NCI-H2107 treated with DMSO at 0.1 percent for 48 hours (cell line): ENCODE measurements around the gene SYT3.

Experiments
- DNase-seq: peaks from one replicate; lab custom pipeline; 2025; ENCODE audit not compliant: unreplicated experiment; lab: John Stamatoyannopoulos, UW

SYT3 gene, protein sequence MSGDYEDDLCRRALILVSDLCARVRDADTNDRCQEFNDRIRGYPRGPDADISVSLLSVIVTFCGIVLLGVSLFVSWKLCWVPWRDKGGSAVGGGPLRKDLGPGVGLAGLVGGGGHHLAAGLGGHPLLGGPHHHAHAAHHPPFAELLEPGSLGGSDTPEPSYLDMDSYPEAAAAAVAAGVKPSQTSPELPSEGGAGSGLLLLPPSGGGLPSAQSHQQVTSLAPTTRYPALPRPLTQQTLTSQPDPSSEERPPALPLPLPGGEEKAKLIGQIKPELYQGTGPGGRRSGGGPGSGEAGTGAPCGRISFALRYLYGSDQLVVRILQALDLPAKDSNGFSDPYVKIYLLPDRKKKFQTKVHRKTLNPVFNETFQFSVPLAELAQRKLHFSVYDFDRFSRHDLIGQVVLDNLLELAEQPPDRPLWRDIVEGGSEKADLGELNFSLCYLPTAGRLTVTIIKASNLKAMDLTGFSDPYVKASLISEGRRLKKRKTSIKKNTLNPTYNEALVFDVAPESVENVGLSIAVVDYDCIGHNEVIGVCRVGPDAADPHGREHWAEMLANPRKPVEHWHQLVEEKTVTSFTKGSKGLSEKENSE

DNA sequence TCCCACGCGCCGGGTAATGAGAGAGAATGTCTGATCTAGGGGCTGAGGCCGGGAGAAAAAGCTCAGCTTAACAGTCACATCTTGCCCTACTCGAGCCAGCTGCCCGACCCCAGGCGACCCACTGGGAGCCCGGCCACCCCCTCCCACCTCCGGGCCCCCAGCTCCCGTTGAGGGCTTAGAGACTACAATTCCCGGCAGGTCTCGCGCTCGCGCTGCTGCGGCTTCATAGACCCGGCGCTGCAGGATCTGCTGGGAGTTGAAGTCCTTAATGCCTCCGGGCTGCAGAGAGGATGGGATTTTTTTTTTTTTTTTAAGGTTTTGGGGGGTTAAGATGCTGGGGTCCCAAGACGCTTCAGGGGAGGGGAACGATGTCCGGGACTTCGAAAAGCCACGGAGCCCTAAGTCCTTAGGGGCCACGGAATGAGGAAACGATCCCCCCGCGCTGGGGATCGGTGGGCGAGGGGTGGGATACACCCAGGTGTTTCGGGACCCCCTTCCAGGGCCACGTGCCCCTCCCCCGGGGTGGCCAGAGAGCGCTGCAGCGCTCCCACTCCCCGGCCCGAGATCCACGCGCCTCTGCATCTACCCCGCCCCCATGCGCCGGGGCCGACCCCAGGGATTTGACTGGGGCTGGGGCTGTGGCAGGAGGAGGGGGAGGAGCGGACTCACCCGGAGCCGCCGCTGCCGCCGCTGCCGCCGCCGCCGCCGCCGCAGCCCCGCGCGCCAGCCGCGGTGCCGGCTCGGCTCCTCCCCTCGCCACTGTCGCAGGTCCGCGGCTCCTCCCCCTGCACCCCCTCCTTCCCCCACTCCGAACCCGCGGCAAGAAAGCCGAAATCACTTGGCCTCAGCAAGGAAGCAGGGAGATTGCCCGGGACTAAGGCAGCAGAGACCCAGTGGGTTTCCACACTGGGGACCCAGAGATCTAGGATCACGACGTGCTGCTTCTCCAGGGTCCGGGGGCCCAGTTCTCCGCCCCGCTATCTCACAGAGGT lies at the start of gene SYT3:
TSS of gene SYT3 (minus strand) at position 761 of the 992 bp plus-strand sequence. CDS start 2,470 bp downstream, outside the sequence.
- DNase-seq, result no peak

DNA sequence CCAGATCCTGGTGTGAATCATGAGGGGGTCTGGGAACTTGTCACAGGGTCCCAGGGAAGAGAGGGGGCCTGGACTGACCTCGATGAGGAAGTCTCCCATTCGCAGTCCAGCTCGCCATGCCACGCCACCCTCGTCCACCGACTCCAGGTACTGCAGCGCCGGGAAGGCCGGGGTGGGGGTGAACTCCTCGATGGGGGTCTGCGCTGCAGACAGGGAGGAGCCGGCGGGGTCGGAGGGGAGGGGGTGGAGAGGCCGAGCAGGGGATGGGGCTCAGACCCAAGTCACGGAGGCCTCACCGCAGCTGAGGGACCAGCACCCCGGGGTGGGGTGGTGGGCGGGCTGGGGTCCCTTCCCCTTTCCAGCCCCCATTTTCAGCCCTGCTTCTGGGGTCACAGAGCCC lies 49.1 kb upstream of the SYT3 start:
- no peak for DNase-seq

DNA sequence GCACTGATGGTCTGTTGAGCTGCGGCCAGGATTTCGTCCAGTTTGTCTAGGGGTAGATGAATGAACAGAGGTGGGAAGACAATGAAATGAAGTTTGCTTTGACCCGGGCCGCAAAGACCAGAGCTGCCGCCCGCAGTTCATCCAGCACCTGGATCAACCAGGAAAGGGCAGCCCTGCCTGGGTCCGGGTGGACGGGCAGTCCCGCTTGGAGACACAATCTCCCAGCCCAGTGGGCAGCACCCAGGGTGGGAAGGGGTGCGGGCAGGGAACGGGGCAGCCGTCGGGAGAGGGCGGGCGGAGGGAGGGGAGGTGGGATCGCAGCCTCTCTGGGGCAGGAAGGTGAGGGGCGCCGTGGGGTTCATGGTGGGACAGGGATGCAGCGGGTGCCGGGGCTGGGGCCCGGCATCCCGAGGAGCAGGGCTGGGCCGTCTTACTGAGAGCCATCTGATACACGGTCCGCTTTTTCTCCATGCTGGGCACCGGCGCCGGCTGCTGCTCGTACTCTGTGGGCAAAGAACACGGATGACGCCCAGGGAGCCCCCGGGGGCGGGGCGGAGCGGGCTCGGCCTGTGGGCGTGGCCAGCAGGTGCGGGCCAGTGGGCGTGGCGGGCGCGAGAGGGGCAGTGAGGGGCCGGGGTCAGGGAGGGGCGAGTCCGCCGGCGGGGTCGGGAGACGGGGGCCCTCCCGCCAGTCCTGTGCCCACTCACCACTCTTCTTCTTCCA lies 46.8 kb upstream of the SYT3 start:
- DNase-seq, result no peak

DNA sequence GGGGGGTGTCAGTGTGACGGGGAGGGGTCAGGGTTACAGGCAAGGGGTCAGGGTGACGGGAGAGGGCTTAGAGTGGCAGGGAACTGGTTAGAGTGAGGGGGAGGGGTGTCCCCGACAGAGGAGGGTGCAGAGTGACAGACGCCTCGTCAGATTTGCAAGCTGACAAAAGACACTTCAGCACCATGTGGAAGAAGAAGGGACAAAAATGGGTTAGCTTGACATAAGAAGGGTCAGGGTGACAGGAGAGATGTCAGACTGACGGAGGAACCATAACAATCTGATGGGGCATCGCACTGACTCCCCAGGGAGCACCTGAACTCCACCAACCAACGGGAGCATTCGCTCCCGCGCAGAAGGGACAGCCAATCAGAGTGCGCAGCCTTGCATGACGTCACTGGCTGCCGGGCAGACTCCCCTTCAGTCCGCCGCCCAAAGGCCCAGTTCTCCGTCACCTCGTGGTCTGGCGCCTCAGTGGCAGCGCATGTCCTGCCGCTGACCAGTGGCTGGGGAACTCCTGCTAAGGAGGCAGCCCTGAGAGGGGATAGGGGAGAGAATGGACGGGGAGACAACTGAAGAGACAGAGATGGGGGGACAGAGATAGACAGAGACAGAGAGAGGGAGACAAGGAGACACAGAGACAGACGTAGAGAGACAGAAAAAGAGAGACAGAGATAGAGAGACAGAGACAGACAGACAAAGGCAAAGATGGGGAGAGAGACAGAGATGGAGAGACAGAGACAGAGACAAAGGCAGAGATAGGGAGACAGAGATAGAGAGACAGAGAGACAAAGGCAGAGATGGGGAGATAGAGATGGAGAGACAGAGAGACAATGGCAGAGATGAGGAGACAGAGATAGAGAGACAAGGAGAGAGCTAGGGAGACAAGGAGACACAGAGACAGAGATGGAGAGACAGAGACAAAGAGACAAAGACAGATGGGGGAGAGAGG lies 39.8 kb upstream of the SYT3 start:
- DNase-seq, result no peak

DNA sequence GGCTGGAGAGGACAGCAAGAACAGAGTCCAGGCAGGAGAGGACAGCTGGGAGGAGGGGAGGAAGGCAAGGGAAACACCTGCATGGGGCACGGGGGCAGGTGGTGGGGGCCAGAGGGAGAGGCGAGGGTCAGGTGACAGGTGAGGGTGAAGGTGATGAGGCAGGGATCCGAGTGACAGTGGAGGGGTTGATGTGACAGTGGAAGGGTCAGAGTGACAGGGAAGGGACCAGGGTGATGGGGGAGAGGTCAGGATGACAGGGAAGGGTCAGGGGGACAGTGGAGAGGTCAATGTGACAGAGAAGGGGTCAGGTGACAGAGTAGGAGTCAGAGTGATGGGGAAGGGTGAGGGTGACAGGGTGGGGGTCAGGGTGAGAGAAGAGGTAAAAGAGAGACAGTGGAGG lies 38.6 kb upstream of the SYT3 start:
- no peak for DNase-seq

DNA sequence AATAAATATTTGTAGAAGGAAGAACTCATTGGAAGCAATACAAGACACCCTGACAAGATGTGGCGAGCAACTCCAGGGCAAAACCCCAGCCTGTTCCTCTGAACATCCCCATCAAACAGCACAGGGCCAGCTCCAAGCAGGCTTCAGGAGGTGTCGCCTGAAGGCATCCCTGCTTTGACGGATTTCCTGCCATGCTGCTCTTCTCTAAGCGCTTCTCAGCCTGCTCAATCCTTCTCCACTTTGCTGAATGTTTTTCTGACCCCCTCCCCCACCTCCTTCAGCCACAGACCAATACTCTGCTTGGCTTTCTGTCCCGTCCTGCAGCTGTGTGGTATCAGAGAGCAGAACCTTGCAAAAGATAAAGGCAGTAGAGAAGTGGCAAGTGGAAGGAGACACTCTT lies 38.0 kb upstream of the SYT3 start:
- no peak for DNase-seq

DNA sequence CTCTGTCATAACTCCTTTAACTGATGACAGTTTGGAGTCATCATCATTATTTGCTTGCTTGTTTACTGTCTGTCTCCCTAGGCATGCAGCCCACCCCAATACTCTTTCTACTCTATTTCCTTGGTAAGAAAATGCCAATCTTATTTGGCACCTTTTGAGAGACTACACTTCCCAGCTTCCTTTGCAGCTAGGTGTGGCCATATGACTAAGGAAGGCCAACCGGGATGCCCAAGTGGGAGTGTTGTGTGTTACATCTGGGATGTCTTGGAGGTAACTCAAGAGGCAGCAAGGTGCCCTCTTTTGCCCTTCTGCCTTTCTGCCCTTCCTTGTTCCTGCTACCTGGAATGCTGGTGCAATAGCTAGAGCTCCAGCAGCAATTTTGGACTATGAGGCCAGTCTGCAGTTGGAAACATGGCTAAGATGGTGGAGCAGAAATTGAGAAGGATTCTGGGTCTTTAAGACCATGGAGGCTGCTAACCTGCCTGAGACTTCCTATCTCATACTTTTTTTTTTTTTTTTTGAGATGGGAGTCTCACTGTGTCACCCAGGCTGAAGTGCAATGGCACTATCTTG lies 37.0 kb upstream of the SYT3 start:
- no peak for DNase-seq

DNA sequence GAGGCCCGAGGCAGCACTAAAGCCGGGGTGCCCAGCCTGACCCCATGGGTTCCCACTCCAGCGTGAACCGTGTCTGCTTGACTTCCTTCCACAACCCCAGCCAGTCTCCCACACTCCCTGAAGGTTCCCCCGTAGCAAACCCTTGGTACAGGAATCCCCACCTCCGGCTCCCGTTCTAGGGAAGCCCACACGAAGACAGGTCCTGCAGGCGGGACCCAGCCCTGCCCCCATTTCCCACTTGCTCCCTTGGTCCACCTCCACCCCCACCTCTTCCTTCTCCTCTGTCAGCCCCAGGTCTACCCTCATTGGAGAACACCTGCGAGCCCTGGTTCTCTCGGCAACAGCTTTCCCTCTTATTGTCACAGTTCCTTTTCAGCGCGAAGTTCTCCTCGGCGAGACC lies 33.4 kb upstream of the SYT3 start:
- no peak for DNase-seq

DNA sequence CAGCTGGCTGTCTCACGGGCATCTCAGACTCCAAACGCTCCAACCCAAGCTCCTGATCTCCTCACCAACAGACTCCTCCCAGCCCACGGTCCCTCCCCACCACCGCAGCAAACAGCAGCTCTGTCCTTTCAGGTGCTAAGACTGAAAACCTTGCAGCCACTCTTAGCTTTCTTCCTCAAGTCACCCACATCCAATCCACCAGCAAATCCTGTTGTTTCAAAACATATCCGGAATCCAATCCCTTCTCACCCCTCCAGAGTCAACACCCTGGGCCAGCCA lies 30.4 kb upstream of the SYT3 start:
- no peak for DNase-seq

DNA sequence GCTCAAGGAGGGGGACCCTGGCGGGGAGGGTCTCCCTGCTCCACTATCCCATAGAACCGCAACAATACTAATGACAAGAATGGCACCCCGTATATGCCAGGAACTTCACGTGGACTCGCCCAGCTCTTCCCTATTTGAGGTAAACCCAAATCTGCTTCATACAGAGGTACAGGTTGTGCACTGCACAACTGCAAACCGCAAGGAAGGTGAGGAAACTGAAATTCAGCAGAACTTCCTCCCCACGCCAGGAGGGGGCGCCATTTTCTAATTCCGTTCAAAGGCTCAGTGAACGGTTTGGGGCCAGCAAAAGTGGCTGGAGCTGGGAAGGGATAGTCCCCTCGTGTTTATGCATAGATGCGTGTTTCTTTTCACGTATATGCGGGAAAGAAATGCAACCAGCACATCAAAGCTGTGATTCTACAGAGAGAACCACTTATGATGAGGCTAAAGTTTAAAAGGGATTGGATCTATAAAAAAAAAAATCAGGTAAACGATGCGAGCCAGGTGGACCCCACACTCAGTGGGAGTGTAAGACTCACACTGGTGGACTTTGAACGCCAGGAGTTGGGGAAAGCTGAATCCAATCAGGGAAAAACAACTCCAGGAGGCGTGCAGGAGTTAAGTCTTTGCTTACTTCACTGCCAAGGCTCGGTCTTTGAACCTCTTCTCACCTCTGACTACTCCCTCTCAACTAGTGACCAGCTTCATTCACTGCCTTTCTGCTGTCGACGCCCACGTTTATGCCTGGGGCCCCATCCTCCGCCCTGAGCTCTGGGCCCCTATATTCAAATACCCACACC lies 29.8 kb upstream of the SYT3 start:
- no peak for DNase-seq

DNA sequence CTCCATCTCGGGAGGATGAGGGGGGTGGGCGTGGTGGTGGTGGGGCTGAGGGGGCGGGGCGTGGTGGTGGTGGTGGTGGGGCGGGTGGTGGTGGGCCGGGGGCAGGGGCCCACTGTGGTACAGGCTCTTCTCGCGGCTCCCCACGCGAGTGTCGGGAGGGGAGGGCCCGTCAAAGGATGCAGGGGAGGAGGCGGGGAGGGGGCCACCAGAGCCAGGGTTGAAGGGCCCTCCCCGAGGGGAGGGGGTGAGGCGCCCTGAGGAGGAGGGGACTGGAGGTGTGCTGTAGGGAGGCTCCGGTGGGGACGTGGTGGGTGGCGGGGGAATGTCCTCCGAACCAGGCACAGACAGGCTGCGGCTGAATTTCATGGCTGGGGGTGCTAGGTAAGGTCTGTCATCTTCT lies 29.2 kb upstream of the SYT3 start:
- no peak for DNase-seq

DNA sequence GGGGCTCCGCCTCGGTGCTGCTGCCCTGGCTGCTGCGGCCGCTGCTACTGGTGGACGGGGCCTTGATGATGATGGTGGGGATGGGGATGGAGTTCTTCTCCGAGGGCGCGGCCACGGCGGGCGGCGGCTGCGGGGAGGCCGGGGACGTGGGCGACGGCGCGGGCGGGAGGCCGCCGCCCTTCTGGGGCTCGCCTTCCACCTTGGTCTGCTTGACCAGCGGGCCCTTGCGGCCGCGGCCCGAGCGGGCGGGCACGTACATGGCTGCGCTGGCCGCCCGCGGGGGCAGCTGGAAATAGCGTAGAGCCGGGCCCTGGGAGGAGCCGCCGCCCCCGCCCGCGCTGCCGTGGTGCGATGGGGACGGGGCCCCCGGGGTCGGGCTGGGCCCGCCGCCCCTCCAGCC lies 28.7 kb upstream of the SYT3 start:
- DNase-seq, result no peak

DNA sequence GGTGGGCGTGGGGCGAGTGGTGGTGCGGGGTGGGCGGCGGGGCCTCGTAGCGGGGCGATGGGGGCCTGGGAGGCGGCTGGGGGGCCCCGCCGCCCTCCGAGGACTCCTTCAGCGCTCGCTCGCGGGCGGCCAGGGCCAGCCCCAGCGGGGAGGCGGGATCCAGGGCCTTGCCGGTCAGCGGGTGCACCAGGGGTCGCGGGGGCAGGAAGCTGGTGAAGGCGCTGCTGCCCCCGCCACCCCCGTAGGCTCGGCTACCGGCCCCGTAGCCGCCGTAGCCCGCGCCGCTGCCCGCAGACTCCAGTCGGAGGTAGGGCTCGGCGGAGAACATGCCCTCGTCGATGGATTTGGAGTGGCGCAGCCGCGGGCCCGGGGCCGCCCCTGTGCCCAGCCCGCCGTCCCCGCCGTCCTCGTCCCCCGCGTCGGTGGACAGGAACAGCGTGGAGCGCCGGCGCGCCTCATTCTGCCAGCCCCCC lies 28.1 kb upstream of the SYT3 start:
- DNase-seq, result no peak

DNA sequence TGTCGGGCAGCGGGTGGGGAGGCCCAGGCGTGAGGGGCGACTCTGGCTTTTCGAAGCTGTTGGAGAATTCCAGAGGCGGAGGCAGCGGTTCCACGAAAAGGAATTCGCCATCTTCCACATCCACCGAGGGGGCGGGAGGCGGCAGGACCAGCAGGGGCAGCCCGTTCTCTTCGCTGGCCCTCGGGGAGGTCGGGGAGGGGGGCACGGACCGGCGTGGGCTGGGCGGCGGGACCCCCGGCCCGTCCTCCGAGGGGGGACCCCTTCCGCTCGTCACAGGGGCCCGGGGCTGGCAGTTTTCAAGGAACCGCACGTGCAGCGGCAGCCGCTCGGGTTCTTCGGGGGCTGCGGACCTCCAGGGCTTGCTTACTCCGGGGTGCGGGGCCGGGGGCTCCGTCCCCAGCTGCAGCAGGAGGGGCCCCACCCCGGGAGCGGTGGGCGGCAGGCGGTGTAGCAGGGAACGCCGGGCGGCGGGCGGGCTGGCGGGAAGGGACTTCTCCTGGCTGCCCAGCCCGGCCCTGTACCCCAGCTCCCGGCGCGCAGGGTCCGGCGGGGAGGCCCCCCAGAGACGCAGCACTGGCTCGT lies 27.6 kb upstream of the SYT3 start:
- DNase-seq, result no peak

DNA sequence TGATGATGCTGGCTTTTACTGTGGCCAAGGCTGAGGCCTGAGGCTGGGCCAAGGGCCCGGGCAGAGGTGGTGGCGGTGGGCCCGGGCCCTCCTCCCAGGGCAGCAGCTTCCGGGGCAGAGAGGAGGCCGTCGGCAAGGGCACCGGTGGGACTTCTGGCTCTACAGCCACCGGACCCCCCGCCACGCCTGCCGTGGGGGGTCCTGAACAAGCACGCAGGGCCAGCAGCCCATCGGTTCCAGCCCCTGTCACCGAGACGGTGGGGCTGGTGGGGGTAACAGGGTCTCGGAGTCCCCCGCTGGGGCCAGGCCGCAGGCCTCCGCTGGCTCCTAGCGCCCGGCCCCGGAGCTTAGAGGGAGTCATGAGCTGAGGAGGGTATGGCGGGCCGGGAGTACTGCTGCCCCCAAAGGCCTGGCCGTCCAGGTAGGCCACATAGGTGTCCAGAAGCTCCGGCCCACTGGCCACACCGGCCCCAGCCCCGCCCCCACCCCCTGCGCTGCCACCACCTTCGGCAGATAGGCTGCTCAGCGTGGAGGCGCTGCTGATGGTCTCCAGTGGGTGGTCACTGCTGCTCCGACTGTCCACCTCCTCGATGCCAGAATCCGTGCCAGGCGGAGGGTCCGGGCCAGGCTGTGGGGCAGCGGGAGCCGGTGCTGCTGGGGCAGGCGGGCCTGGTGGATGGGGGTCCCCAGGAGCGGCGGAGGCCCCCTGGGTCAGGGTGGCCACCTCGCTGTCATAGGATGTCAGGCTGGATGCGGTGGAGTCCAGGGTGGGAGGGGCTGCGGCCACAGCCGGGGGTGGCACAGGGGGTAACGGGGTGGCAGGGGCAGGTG lies 26.9 kb upstream of the SYT3 start:
- no peak for DNase-seq

DNA sequence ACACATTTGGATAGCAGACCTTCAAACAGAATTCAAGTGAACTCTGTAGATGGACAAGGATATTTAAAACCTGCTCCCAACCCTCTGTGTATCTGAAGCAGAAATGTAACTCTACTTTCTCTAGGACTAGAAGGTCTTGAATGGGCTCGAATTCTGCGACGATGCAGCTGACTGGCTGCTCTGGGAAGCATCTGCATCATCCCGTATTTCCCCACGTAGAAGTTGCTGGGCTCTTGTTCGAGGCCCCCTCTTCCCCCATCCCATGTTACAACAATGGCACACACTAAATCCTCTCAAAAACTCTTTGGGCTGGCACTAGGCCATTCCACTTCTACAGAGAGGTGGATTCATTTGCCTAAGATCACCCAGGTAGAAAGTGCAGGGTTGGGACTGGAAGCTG lies 24.5 kb upstream of the SYT3 start:
- no peak for DNase-seq

DNA sequence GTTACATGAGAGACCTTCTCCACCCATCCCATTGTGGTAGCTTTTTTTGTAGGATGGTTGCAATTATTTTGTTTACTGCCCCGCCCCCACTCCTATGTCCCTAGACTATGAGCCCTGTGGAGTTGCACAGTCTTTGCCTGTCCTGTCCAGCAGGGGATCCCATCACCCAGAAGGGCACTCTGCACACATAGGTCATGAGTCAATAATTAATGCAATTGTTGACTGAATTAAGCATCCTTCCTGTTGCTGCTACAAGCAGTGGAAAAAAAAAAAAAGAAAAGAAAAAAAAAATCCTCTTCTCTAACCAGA lies 23.8 kb upstream of the SYT3 start:
- DNase-seq, result no peak
